Duodenal mucosa (tissue), 2 donors: ENCODE results near the gene PRUNE2.

Experiments
- H3K27ac ChIP-seq: one replicate; pipeline ENCODE4 v1.7.0; 2013; ENCODE audit warnings: low read depth, low read length
- H3K27me3 ChIP-seq, 2 donors: one replicate each; pipeline ENCODE4 v1.7.0; 2013; ENCODE audit warnings: low read length in 2 of 2, control low read depth in 1 of 2; ENCODE audit not compliant: insufficient read depth in 2 of 2, control insufficient read depth in 1 of 2
- H3K36me3 ChIP-seq, 2 donors: one replicate each; pipeline ENCODE4 v1.7.0; 2013; ENCODE audit warnings: low read length in 2 of 2, control low read depth in 1 of 2; ENCODE audit not compliant: insufficient read depth in 2 of 2, control insufficient read depth in 1 of 2
- H3K4me1 ChIP-seq, 2 donors: one replicate each; pipeline ENCODE4 v1.7.0; 2013; ENCODE audit warnings: low read length in 2 of 2, control low read depth in 1 of 2; ENCODE audit not compliant: insufficient read depth in 2 of 2, control insufficient read depth in 1 of 2
- H3K4me3 ChIP-seq, 2 donors: one replicate each; pipeline ENCODE4 v1.7.0; 2013; ENCODE audit warnings: low read length in 2 of 2, low read depth in 1 of 2
- H3K9ac ChIP-seq, 2 donors: one replicate each; pipeline ENCODE4 v1.7.0; 2013; ENCODE audit warnings: low read length in 2 of 2, low read depth in 1 of 2
- H3K9me3 ChIP-seq, 2 donors: one replicate each; pipeline ENCODE4 v1.7.0; 2013; ENCODE audit warnings: low read length in 2 of 2, control low read depth in 1 of 2; ENCODE audit not compliant: control insufficient read depth in 1 of 2

PRUNE2 gene

DNA sequence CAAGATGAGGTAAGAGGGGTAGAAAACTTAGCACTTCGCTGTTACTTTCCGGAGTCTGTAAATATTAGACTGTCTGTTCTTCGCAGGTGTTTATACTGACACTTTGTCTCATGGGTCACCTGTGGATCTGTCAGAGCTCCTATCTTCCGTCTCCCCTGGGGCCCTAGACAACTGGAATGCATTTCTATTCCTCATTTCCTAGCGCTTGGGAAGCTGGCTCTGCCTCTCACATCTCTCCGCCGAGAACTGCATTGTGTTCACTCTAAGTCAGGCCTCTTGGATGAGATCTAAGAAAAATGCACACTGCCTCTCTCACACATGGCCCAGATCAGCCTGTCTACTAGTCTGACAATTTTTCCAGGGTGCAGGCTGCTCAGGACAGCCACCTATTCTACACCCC, 102.2 kb downstream of the PRUNE2 start:
- Histone ChIP-seq H3K4me3 (no peak overlapping the region), H3K27ac (no peak overlapping the region), H3K36me3 (no peaks in the 10 kb centered on the region), H3K27me3 (peaks cover 0 to 3% of the 10 kb centered on the region in 2 donors), H3K9me3 (no peaks in the 10 kb centered on the region), H3K9ac (no peak overlapping the region), H3K4me1 (peaks cover 0 to 14% of the 10 kb centered on the region in 2 donors)

GRCh38 chr9:76803083-76803482, 102.8 kb downstream of the PRUNE2 start:
- Histone ChIP-seq H3K4me1 (peaks cover 0 to 19% of the 10 kb centered on the region in 2 donors), H3K27me3 (no peaks in the 10 kb centered on the region), H3K27ac (no peak overlapping the region), H3K9ac (no peak overlapping the region), H3K4me3 (no peak overlapping the region), H3K9me3 (no peaks in the 10 kb centered on the region), H3K36me3 (no peaks in the 10 kb centered on the region)

DNA sequence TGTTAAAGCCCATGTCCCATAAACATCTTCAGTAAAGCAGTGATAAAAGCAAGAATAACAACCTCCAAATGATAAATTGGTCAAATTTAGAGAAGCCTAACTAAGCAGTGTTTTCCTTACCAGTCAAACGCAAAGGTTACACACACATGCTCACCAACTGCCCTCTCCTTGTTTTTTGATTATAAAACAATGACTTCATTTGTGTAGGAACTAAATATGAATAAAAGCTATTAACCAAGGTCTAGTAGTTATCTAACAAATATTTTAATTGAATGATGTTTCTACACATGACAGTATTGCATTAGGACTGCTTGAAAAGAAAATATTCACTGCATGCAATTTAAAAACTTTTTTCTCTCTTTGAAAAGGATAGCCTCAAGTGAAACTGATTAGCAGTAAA, 105.0 kb downstream of the PRUNE2 start:
- no peaks in the 10 kb centered on the region for H3K27me3 ChIP-seq
- H3K27ac ChIP-seq = no peak overlapping the region
- H3K9ac ChIP-seq = no peak overlapping the region
- no peaks in the 10 kb centered on the region for H3K36me3 ChIP-seq
- no peaks in the 10 kb centered on the region for H3K9me3 ChIP-seq
- H3K4me3 ChIP-seq = no peak overlapping the region
- H3K4me1 ChIP-seq = peaks cover 0 to 19% of the 10 kb centered on the region in 2 donors

DNA sequence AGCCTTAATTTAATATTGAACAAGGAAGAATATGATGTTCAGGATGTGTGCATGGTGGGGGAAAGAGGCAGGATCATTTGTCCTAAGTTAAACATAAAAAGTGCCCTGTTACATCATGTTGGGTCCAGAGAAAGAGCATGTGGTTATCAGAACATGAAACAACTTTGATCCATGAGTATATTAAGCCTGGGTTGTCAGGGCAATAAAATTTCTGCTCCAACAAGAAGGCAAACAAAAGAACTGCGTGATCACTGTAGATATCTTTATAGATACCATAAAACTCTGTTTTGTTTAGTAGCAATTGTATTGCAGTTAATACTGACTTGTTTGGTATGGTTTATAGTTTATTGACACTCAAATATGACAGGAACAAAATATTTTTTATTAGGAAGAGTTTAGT, 106.4 kb downstream of the PRUNE2 start:
- Histone ChIP-seq H3K9me3 (no peaks in the 10 kb centered on the region), H3K9ac (no peak overlapping the region), H3K4me1 (peaks cover 0 to 19% of the 10 kb centered on the region in 2 donors), H3K27ac (no peak overlapping the region), H3K36me3 (no peaks in the 10 kb centered on the region), H3K4me3 (no peak overlapping the region), H3K27me3 (no peaks in the 10 kb centered on the region)

DNA sequence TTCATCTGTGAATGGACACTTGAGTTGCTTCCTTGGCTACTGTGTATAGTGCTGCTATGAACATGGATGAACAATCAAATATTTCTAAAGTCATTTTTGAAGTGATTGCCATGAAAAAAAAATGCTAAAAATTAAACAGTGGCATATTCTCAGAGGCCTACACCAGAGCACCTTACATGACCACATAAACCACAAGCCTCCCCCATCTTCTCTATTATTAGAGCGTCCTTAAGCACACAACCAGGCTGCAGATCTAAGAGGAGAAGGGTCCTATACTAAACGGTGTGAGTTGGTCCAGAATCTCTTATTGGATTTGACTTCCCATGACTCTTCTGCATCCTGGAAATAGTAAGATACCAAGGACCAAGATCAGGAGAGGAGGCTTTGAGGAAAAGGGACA, 107.4 kb downstream of the PRUNE2 start:
- Histone ChIP-seq H3K36me3 (no peaks in the 10 kb centered on the region), H3K27ac (no peak overlapping the region), H3K27me3 (no peaks in the 10 kb centered on the region), H3K9me3 (no peaks in the 10 kb centered on the region), H3K9ac (no peak overlapping the region), H3K4me3 (no peak overlapping the region), H3K4me1 (peaks cover under 1 to 23% of the 10 kb centered on the region in 2 donors)

DNA sequence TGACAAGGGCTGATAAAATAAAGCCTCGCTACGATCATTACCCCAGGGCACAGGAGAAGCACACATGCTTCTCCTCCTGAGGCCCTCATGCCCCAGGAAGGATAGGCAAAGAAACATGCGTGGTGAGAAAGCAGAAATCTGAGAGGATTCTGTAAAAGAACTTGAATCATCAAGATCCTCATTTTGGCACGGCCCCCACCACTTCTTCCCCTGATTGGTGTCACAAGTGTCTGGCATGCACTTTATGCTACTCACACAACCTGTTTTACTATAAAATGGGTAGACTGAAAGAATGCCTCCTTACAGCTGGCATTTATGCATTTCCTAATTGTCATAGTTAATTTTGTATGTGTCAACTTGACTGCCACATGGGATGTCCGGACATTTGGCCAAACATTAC, 109.6 kb downstream of the PRUNE2 start:
- no peak overlapping the region for H3K27ac ChIP-seq

GRCh38 chr9:76793784-76794431, 112.0 kb downstream of the PRUNE2 start:
- Histone ChIP-seq H3K27ac (no peak overlapping the region), H3K36me3 (no peaks in the 10 kb centered on the region), H3K9ac (no peak overlapping the region), H3K4me3 (no peak overlapping the region), H3K9me3 (no peaks in the 10 kb centered on the region), H3K27me3 (no peaks in the 10 kb centered on the region), H3K4me1 (peaks cover 26 to 45% of the 10 kb centered on the region in 2 donors)

More for the DNA sequence above, 109.6 kb downstream of the PRUNE2 start:
- Histone ChIP-seq H3K9ac (no peak overlapping the region), H3K36me3 (no peaks in the 10 kb centered on the region), H3K4me1 (peaks cover 9 to 37% of the 10 kb centered on the region in 2 donors), H3K27me3 (no peaks in the 10 kb centered on the region), H3K4me3 (no peak overlapping the region), H3K9me3 (no peaks in the 10 kb centered on the region)

DNA sequence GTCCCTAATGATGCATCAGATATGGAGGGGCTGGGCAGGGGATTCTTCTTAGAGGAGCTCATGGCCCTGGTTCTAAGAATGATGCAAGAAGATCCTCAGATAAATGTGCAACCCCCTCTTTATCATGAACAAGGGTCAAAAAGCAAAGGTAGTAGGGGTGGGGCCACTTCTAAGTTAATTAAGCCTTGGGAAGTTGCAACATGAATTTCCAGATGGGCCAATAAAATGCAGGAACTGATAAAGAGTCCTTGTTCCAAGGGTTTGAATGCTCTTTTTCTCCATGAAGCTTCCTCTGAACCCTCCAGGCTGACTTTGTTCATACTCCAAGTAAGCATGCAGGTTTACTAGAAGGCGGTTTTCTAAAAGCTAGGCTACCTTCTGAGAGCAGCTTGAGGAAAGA, 116.1 kb downstream of the PRUNE2 start:
- H3K4me3 ChIP-seq = no peak overlapping the region
- peaks cover 26 to 41% of the 10 kb centered on the region in 2 donors for H3K4me1 ChIP-seq
- H3K9ac ChIP-seq = no peak overlapping the region
- no peaks in the 10 kb centered on the region for H3K9me3 ChIP-seq
- H3K36me3 ChIP-seq = no peaks in the 10 kb centered on the region
- no peaks in the 10 kb centered on the region for H3K27me3 ChIP-seq
- no peak overlapping the region for H3K27ac ChIP-seq

DNA sequence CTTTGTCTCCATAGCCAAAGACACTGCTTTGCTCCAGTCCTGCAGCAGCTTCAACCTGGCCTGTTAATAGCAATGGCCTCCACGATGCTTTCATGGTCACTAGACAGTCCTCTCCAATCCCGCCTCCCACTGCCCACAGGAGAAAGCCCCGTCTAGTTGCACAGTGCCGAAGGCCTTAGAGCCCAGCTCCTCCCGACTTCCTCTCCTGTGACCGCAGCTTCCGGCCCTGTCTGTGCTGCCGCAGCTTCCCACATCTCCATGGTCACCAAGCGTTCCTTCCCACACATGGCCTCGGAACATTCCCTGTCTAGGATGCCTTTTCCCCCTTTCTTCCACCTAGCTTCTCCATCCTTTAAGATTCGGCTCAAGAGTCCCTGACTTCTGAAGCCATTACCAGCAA, 118.2 kb downstream of the PRUNE2 start:
- H3K9ac ChIP-seq = no peak overlapping the region
- no peaks in the 10 kb centered on the region for H3K9me3 ChIP-seq
- H3K4me1 ChIP-seq = peaks cover 17 to 29% of the 10 kb centered on the region in 2 donors
- no peak overlapping the region for H3K4me3 ChIP-seq
- H3K27me3 ChIP-seq = no peaks in the 10 kb centered on the region
- H3K36me3 ChIP-seq = no peaks in the 10 kb centered on the region
- H3K27ac ChIP-seq = no peak overlapping the region

- H3K4me1 ChIP-seq = peaks cover 14 to 17% of the 10 kb centered on the region in 2 donors
- H3K9ac ChIP-seq = no peak overlapping the region
- no peaks in the 10 kb centered on the region for H3K9me3 ChIP-seq
- H3K27me3 ChIP-seq = no peaks in the 10 kb centered on the region
- no peak overlapping the region for H3K4me3 ChIP-seq
- no peaks in the 10 kb centered on the region for H3K36me3 ChIP-seq
- H3K27ac ChIP-seq = no peak overlapping the region
Observed at GRCh38 chr9:76785501-76785900, 120.4 kb downstream of the PRUNE2 start.
